NCI-H1105 (cell line): ENCODE data around the gene IFT172.
A peak's percentile ranks its signal among the peaks of the same experiment; 100 is the strongest.
"Not testable (repeated sequence)": the region's sequence is repeated elsewhere in the genome, so short reads cannot be mapped to it uniquely, and the experiment has no call there.

ENCODE experiments used
- DNase-seq: peaks from one replicate; lab custom pipeline; 2025; lab: John Stamatoyannopoulos, UW

IFT172 gene

DNA sequence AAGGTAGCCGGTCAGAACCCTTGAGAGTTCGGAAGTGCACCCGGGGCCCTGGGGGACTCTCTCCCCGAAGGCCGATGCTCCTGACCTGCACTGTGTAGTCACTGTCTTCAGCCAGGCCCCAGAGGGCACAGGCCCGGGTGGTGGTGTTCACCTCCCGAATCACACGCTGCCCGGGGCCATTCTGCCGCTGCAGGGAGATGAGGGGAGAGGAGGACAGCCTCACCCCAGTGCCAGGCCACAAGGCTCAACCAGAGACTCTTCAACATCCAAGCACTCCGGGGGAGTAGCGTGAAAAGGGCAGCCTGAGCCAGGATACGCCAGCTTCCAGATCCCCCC, 4.4 kb upstream of the IFT172 start:
- no peak for DNase-seq

DNA sequence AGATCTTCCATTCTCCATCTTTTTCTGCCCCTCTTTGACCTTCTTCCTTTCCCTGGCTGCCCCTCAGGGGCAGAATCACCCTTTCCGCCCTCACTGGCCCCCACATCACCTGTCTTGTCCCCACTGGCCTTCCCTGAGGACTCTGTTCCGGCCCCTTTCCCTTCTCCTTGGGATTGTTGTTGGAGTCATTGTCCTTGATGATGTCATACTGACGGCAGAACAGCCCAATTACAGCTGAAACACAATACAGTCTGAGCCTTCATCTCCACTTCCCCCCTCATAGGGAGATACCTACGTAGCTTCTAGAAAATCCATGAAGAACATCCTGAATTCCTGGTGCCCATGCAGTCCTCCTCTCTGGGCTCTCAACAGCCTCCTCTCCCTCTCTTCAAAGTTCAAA, 3.0 kb upstream of the IFT172 start:
- no peak for DNase-seq

- DNase-seq: no peak
Observed at GRCh38 chr2:27489118-27489497, 435 bp downstream of the IFT172 start.

GRCh38 chr2:27485496-27485895, 4.0 kb downstream of the IFT172 start:
- DNase-seq: no peak

DNA sequence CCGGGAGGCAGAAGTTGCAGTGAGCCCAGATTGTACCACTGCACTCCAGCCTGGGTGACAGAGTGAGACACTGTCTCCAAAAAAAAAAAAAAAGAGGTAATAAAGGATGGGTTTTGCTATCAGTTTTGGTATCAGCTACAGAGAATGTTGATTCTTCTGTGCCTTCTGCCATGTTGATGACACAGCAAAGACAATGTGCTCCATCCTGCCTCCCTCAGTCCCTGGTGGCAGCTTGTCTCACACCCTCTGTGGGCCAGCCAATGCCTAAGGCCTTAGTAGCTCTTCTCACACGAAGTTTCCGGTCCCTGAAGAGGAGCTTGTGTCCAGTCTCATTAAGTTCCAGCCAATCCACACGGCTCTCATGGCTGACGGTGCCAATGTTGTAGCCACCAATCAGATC, 17.6 kb downstream of the IFT172 start:
- no peak for DNase-seq

DNA sequence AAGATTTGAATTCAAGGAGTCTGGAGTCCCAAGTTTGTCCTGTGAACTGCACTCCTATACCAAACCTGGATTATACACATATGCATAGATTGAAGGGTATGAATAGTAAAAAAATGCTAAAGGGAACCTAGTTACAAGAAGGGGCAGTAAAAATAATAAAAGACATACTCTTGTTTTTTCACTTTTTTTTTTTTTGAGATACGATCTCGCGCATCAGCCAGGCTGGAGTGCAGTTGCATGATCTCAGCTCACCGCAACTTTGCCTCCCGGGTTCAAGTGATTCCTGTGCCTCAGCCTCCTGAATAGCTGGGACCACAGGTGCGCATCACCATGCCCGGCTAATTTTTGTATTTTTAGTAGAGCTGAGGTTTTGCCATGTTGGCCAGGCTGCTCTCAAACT, 25.1 kb downstream of the IFT172 start:
- DNase-seq: no peak

- DNase-seq: no peak
Observed at GRCh38 chr2:27461118-27461517, 28.4 kb downstream of the IFT172 start.

GRCh38 chr2:27453968-27454367, 35.6 kb downstream of the IFT172 start:
- no peak for DNase-seq

DNA sequence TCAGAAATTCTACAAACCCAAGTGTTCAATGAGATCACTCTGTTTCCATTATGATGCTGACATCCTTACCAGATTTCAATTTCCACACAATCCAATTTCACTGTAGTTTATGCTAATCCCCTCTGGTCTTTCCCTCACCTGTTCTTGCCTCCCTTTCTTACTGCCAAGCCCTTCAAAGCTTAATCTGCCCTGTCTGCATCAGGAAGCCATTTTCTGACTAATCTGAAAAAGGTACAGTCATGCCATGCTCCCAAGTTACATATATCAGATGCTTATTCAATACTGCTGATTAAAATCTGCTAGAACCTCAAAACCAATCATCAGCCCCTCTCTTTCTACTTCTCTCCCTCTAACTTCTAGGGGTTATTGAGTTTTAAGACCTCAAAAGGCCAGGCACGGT, 38.4 kb downstream of the IFT172 start:
- DNase-seq: no peak

GRCh38 chr2:27448381-27448780, 41.2 kb downstream of the IFT172 start:
- no peak for DNase-seq

GRCh38 chr2:27446057-27446456, 43.5 kb downstream of the IFT172 start:
- DNase-seq: no peak

- DNase-seq: no peak
Observed at GRCh38 chr2:27445615-27446014, 43.9 kb downstream of the IFT172 start.

DNA sequence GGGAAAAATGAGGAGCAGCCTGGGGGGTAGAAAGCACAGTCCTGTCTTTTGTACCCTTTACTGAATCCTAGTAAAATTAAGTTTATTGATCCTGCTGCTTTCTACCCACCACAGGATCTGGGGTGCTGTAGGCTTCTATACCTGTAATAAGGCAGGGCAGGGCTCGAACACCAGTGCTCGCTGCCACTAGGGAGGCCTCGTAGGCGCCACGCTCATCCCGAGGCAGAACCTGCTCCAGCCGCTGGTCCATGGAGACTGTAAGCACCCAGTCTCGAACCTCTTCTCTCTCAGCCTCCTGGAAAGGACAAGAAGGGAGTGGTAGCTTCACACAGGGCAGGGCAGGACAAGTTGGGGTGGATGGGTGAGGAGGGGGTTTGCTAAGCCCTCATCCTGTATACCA, 44.4 kb downstream of the IFT172 start:
- DNase-seq: no peak

DNA sequence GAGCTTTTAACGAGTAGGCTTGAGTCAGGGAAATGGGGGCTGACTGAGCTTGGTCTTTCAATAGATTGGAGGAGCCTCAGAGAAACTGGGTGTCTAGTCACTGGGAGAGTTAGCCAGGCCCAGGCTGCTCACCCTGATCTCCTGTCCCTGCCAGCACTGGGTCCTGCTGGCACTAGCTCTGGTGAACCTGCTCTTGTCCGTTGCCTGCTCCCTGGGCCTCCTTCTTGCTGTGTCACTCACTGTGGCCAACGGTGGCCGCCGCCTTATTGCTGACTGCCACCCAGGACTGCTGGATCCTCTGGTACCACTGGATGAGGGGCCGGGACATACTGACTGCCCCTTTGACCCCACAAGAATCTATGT, 46.6 kb downstream of the IFT172 start:
- DNase-seq: no peak

GRCh38 chr2:27441958-27442919, 47.3 kb downstream of the IFT172 start, which contains the start of gene KRTCAP3:
Gene KRTCAP3 (plus strand): TSS chr2:27442381. CDS start chr2:27442413, 32 bp downstream.
- peak; percentile 62 for DNase-seq

GRCh38 chr2:27441226-27441926, 48.2 kb downstream of the IFT172 start:
- DNase-seq: no peak

DNA sequence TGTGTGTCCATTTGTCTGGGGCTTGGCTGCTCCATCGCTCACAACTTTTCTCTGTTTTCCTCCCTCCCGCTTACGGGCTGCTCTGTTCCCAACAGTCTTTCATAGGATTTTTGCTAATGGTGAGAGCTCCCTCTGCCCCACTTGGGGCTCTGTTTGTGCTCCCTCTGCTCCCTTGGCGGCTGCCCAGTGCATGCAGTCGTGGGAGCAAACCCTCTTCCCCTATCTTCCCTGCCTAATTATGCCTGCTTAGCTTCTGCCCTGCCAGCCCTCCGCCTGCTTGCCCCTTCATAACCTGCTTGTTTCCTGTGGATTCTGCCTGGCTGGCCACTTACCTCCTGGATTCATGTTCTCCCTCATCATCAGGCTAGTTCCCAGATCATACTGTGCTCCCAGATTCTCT, 53.9 kb downstream of the IFT172 start:
- no peak for DNase-seq

GRCh38 chr2:27431395-27431794, 58.1 kb downstream of the IFT172 start:
- DNase-seq: no peak

DNA sequence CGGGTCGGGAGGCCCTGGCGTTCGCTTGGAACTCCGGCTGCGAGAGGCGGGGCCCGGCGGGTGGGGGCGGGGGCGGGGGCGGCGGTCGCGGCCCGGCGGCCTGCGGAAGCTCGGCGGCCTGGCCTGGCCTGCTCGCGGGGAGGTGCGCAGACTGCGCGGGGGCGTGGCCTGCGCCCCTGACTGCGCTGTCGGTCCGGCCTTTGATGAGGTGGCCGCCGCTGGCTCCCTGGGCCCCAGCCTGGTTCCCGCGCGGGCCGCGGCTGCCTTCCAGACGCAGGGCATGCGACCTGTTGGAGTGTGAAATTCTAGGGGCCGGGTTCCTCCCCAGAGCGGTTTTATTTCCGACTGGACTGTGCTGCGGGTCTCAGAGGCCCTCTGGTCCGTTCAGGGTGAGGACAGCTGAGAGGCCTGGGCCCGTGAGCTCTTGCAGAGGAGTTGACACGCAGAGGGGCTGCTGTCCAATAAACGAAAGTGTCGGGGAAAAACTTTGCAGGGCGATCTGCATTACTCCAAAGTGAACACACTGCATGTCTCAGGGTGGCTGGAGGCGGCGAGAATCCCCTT, 60.5 kb downstream of the IFT172 start:
- peak; percentile 53 for DNase-seq

GRCh38 chr2:27428213-27428977, 61.1 kb downstream of the IFT172 start, which contains the start of gene NRBP1:
Gene NRBP1 (plus strand): TSS chr2:27428631. CDS start chr2:27433274, 4,643 bp downstream.
- peak; percentile 77 for DNase-seq

DNA sequence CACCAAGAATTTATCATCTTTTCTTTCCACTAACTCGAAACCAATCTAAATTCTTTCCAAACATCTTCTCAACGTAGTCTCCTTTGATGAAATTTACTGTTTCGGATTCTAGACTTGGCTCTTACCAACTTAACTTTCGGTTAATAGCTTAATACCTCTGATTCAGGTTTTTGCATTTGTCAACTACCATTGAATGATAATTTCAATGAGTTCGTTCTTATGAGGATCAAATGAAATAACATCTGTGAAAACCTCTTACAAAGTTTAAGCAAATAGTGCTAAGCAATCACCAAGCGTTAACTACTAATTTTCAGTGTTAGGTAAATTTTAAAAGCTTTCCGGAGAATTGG, 61.7 kb downstream of the IFT172 start:
- DNase-seq: no peak

DNA sequence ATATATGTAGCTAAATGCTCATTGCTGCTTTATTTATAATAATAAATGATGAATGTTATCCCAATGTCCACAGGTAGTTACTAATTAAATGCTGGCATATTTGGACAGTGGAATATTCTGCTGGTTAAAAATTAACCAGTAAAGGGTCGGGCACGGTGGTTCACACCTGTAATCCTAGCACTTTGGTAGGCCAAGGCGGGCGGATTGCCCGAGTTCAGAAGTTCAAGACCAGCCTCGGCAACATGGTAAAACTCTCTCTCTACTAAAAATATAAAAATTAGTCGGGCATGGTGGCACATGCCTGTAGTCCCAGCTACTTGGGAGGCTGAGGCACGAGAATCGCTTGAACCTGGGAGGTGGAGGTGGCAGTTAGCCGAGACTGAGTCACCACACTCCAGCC, 64.5 kb downstream of the IFT172 start:
- not testable (repeated sequence) for DNase-seq
